ENCODE measurements around the gene HS3ST6. TPM values are rescaled to one million over a fixed set of nuclear protein-coding genes. Genes with fewer than 3 reads are reported as not detected.

Gene HS3ST6
- total and polyA plus RNA-seq, 2 experiments from 2014 or later, result not detected

- Histone ChIP-seq H2AFZ (no peak overlapping the region), H4K20me1 (ENCODE audit: insufficient read depth) (no peaks in the 10 kb centered on the region), H3K9me2 (ENCODE audit: insufficient read depth) (no peaks in the 10 kb centered on the region), H3K4me3 (no peak overlapping the region), H3F3A (ENCODE audit: insufficient read depth) (no peaks in the 10 kb centered on the region), H3K27ac (no peak overlapping the region), H3K9me3 (ENCODE audit: low read depth) (no peaks in the 10 kb centered on the region), H3K4me2 (ENCODE audit: unreplicated experiment) (no peak overlapping the region), H3K4me1 (ENCODE audit: insufficient read depth) (no peaks in the 10 kb centered on the region), H3K36me3 (ENCODE audit: low read depth) (no peaks in the 10 kb centered on the region; the same call in 1 of the 2 replicates), H3K79me2 (ENCODE audit: insufficient read depth) (no peaks in the 10 kb centered on the region), H3K27me3 (replicated peaks; ENCODE audit: insufficient read depth) (no peaks in the 10 kb centered on the region), H3K9ac (no peak overlapping the region)
- in situ Hi-C loops (cut with MboI), result no loop called here
- no peak for TF ChIP-seq EZH2phosphoT487 (IDR thresholded peaks at IDR 0.05; ENCODE audit: insufficient read depth, low read depth)
- no peak for TF ChIP-seq EZH2 (IDR thresholded peaks at IDR 0.05; ENCODE audit: insufficient read depth, poor library complexity, severe bottlenecking)
- 93% methylated on average over 11 of the region's 11 CpGs for WGBS, 2 experiments (ENCODE audit: low coverage in 1 of 2, low lambda C conversion rate in 2 of 2, missing lambda C conversion rate in 2 of 2)
- no peak for DNase-seq
Observed at GRCh38 chr16:1936945-1937479, 18.8 kb upstream of the HS3ST6 start.

GRCh38 chr16:1933097-1933661 is 15.0 kb upstream of the HS3ST6 start:
- no peak overlapping the region for H3K4me3 ChIP-seq
- H3K9ac ChIP-seq, result no peak overlapping the region
- no peaks in the 10 kb centered on the region for H4K20me1 ChIP-seq (ENCODE audit: insufficient read depth)
- H3K9me3 ChIP-seq (ENCODE audit: low read depth), result no peaks in the 10 kb centered on the region
- H3K9me2 ChIP-seq (ENCODE audit: insufficient read depth), result no peaks in the 10 kb centered on the region
- no peak overlapping the region for H3K4me2 ChIP-seq (ENCODE audit: unreplicated experiment)
- no peak for TF ChIP-seq EZH2 (IDR thresholded peaks at IDR 0.05; ENCODE audit: insufficient read depth, poor library complexity, severe bottlenecking)
- TF ChIP-seq EZH2phosphoT487 (IDR thresholded peaks at IDR 0.05; ENCODE audit: insufficient read depth, low read depth), result no peak
- in situ Hi-C loops (cut with MboI), result no loop called here
- H3K4me1 ChIP-seq (ENCODE audit: insufficient read depth), result no peaks in the 10 kb centered on the region
- H3F3A ChIP-seq (ENCODE audit: insufficient read depth), result no peaks in the 10 kb centered on the region
- WGBS, 2 experiments (ENCODE audit: low coverage in 1 of 2, low lambda C conversion rate in 2 of 2, missing lambda C conversion rate in 2 of 2), result 50 to 57% methylated on average over 23 of the region's 23 CpGs
- no peaks in the 10 kb centered on the region for H3K27me3 ChIP-seq (replicated peaks; ENCODE audit: insufficient read depth)
- no peak overlapping the region for H2AFZ ChIP-seq
- no peak for DNase-seq
- H3K36me3 ChIP-seq (ENCODE audit: low read depth), result no peaks in the 10 kb centered on the region; the same call in 1 of the 2 replicates
- no peaks in the 10 kb centered on the region for H3K79me2 ChIP-seq (ENCODE audit: insufficient read depth)
- H3K27ac ChIP-seq, result no peak overlapping the region

- no peak overlapping the region for H3K9ac ChIP-seq
- H4K20me1 ChIP-seq (ENCODE audit: insufficient read depth), result no peaks in the 10 kb centered on the region
- H3K4me2 ChIP-seq (ENCODE audit: unreplicated experiment), result no peak overlapping the region
- no peaks in the 10 kb centered on the region for H3K9me3 ChIP-seq (ENCODE audit: low read depth)
- TF ChIP-seq EZH2phosphoT487 (IDR thresholded peaks at IDR 0.05; ENCODE audit: insufficient read depth, low read depth), result no peak
- no peak for TF ChIP-seq EZH2 (IDR thresholded peaks at IDR 0.05; ENCODE audit: insufficient read depth, poor library complexity, severe bottlenecking)
- no peak overlapping the region for H3K27ac ChIP-seq
- H3K36me3 ChIP-seq (ENCODE audit: low read depth), result no peaks in the 10 kb centered on the region
- no peaks in the 10 kb centered on the region for H3F3A ChIP-seq (ENCODE audit: insufficient read depth)
- 70 to 72% methylated on average over 19 of the region's 19 CpGs for WGBS, 2 experiments (ENCODE audit: low coverage in 1 of 2, low lambda C conversion rate in 2 of 2, missing lambda C conversion rate in 2 of 2)
- no peak overlapping the region for H2AFZ ChIP-seq
- no peak overlapping the region for H3K4me3 ChIP-seq
- no peaks in the 10 kb centered on the region for H3K4me1 ChIP-seq (ENCODE audit: insufficient read depth)
- in situ Hi-C loops (cut with MboI), result no loop called here
- H3K79me2 ChIP-seq (ENCODE audit: insufficient read depth), result no peaks in the 10 kb centered on the region
- DNase-seq, result no peak
- no peaks in the 10 kb centered on the region for H3K9me2 ChIP-seq (ENCODE audit: insufficient read depth)
- H3K27me3 ChIP-seq (replicated peaks; ENCODE audit: insufficient read depth), result no peaks in the 10 kb centered on the region
Observed at GRCh38 chr16:1932050-1933028, 14.1 kb upstream of the HS3ST6 start.

GRCh38 chr16:1930338-1930720 is 12.1 kb upstream of the HS3ST6 start:
- H3K27me3 ChIP-seq (replicated peaks; ENCODE audit: insufficient read depth), result no peaks in the 10 kb centered on the region
- H3F3A ChIP-seq (ENCODE audit: insufficient read depth), result no peaks in the 10 kb centered on the region
- TF ChIP-seq EZH2phosphoT487 (IDR thresholded peaks at IDR 0.05; ENCODE audit: insufficient read depth, low read depth) (no peak), EZH2 (IDR thresholded peaks at IDR 0.05; ENCODE audit: insufficient read depth, poor library complexity, severe bottlenecking) (no peak)
- H3K9ac ChIP-seq, result no peak overlapping the region
- no peak overlapping the region for H3K27ac ChIP-seq
- no peaks in the 10 kb centered on the region for H3K9me3 ChIP-seq (ENCODE audit: low read depth)
- no peaks in the 10 kb centered on the region for H3K79me2 ChIP-seq (ENCODE audit: insufficient read depth)
- no peaks in the 10 kb centered on the region for H4K20me1 ChIP-seq (ENCODE audit: insufficient read depth)
- in situ Hi-C loops (cut with MboI), result no loop called here
- 53 to 72% methylated on average over 6 to 10 of the region's 10 CpGs for WGBS, 2 experiments (ENCODE audit: low coverage in 1 of 2, low lambda C conversion rate in 2 of 2, missing lambda C conversion rate in 2 of 2)
- no peak overlapping the region for H3K4me3 ChIP-seq
- H3K36me3 ChIP-seq (ENCODE audit: low read depth), result no peaks in the 10 kb centered on the region
- no peak for DNase-seq
- H3K4me2 ChIP-seq (ENCODE audit: unreplicated experiment), result no peak overlapping the region
- H3K9me2 ChIP-seq (ENCODE audit: insufficient read depth), result no peaks in the 10 kb centered on the region
- no peak overlapping the region for H2AFZ ChIP-seq
- H3K4me1 ChIP-seq (ENCODE audit: insufficient read depth), result no peaks in the 10 kb centered on the region

Data from GM23248 (cell line).